Left forelimb (tissue), 1 donor: ENCODE measurements around the gene CSNK2A1.

Source experiments
- DNase-seq: peaks from one replicate; pipeline ENCODE4 v3.0.0-alpha.2; 2018; ENCODE audit warnings: low spot score

CSNK2A1 gene

GRCh38 chr20:430091-430999 is 113.2 kb downstream of the CSNK2A1 start:
- DNase-seq, result no peak

DNA sequence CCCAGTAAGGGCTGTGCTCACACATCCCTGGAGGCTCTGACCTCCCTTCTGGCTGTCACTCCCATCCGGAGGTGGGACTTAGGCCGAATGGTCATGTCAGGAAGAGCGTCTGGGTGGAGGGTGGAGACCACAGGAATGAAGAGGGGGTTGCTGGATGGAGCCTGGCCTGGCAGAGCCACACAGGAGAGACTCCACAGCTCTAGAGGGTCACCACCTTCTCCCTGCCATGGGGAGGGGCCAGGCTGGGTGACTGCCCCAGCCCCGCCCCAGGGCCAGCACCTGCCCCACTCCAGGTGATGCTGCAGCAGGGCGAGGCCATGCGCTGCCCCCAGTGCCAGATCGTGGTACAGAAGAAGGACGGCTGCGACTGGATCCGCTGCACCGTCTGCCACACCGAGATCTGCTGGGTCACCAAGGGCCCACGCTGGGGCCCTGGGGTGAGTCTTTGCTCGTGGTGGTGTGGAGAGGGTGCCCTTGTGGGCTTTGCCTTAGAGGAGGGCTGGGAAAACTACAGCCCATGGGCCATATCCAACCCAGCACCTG is 114.9 kb downstream of the CSNK2A1 start:
- DNase-seq, result no peak

DNA sequence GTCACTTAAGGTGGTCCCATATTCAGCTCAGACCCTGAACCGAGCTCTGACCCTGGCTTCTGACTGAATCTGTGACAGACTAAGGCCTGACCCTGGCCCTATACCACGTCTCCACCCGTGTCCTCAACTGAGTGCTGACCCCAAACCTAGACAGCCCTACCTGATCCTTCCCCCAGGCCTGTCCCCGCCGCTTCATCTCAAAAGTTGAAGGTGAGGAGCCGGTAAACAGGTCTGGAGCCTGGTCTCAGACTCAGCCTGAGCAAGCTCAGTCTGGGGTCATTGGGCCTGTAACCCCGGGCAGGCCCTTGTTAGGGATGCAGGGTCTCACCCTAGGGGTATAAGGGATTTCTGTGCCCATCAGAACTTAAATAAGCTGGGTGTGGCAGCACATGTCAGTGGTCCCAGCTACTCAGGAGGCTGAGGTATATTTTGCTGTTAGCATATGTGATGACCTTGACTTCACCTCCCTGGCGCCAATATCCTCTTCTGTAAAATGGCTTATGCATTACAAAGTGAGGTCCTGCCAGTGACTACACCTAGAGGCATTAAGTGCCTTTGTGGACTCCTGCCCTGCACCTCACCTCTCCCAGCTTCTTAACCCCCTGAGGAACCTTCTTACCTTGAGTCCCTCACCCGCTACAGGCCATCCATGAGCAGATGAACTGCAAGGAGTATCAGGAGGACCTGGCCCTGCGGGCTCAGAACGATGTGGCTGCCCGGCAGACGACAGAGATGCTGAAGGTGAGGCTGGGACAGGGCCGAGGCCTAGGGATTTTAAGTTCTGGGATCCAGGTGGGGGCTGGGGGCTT is 115.5 kb downstream of the CSNK2A1 start:
- no peak for DNase-seq

DNA sequence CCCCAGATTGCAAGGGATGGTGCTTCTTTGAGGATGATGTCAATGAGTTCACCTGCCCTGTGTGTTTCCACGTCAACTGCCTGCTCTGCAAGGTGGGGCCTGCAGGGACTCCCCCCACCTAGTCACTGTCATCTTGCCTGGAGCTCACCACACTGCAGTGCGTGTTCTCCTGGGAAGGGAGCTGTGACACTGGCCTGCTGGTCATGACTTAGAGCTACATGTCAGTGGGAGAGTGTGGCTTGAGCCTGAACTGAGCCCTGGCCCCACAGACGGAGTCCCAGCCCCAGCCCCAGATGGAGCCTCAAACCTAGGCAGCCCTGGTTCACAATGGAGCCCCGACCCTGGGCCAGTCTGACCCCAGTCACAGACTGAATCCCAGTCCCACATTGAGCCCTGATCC is 116.2 kb downstream of the CSNK2A1 start:
- DNase-seq, result no peak

- DNase-seq, result no peak
These were observed 117.0 kb downstream of the CSNK2A1 start for GRCh38 chr20:426566-426965.
